Muscle of leg (tissue), 9 donors: ENCODE data around the gene MEMO1. TPM values are rescaled to one million over a fixed set of nuclear protein-coding genes. Genes with fewer than 3 reads are reported as not detected.

Source experiments
- polyA plus RNA-seq, 8 donors: library from polyadenylated mRNA; unstranded; fragments of 120-200 nt; gene quantifications; one replicate each; pipeline versions ENCODE4 v1.2.1 to v1.2.3, GENCODE V29; 2013; ENCODE audit warnings: inconsistent platforms in 1 of 8, low replicate concordance in 1 of 8; ENCODE audit not compliant: insufficient read length in 8 of 8, insufficient read depth in 1 of 8
- total RNA-seq: library from RNA; stranded (reverse); fragments of 120-200 nt; gene quantifications from one replicate; pipeline ENCODE4 v1.2.4, GENCODE V29; 2013

MEMO1 gene
- total and polyA plus RNA-seq, 9 donors: 30.6 to 44.3 (median 37.2) TPM

Other genes starting within 250 kb of the MEMO1 start
- gene DPY30, start 28.8 kb upstream of the MEMO1 start, total RNA-seq: 47.5 TPM
- 10 to 100 TPM; 37.7 to 47.4 (median 44.9) TPM for gene DPY30, start 28.8 kb upstream of the MEMO1 start, polyA plus RNA-seq
- gene SPAST, start 52.5 kb upstream of the MEMO1 start, total RNA-seq: 26.6 TPM
- 10 to 100 TPM; 12.9 to 21.6 (median 16.5) TPM for gene SPAST, start 52.5 kb upstream of the MEMO1 start, polyA plus RNA-seq
- gene SLC30A6, start 154.9 kb upstream of the MEMO1 start, total RNA-seq: 19.0 TPM
- 10 to 100 TPM; 12.9 to 17.7 (median 14.9) TPM for gene SLC30A6, start 154.9 kb upstream of the MEMO1 start, polyA plus RNA-seq